HG02610 (cell line): ENCODE measurements around the gene ITPKA.

Experiments
- ATAC-seq: cut with Tn5 transposase; IDR thresholded peaks from one replicate; pipeline ENCODE4 v1.9.1; 2021; ENCODE audit warnings: mild to moderate bottlenecking, moderate library complexity; ENCODE audit not compliant: unreplicated experiment

Gene ITPKA

DNA sequence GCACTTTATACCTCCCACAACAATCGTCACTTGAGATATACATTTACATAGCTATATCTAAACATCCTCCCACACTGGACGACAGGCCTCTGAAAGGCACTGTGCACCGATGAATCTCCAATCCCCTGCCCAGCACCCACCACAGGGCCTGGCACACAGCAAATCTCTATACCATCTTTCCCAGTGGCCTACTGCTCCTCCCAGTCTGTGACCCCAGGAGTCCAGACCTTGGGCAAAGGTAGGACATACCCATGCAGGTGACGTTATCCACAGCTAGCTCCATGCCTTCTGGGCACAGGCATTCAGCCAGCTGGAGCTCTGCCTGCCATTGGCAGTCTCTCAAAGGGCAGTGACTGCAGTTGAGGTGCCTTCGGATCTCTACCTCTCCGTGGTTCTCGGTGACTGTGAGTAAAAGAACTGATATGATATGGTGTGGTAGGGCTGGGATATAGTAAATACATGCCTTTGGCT lies 14.2 kb downstream of the ITPKA start:
- ATAC-seq: no peak

DNA sequence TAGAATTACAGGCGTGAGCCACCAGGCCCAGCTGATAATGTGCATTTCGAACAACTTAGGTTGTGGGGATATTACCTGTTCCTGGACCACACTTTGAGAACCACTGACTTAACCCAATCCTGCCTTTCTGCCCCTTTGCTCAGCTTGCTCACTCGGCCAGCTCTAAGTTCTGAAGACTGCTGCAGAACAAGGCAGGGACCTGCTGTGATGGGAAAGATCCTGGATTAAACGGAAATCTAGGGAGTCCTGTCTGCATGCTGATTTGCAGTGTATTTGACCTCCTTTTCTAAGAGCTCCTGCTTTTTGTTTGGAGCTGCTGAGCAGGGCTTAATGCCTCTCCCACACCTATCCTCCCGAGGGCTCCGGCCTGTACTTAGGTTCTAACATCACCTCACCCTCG lies 17.1 kb downstream of the ITPKA start:
- ATAC-seq: no peak

DNA sequence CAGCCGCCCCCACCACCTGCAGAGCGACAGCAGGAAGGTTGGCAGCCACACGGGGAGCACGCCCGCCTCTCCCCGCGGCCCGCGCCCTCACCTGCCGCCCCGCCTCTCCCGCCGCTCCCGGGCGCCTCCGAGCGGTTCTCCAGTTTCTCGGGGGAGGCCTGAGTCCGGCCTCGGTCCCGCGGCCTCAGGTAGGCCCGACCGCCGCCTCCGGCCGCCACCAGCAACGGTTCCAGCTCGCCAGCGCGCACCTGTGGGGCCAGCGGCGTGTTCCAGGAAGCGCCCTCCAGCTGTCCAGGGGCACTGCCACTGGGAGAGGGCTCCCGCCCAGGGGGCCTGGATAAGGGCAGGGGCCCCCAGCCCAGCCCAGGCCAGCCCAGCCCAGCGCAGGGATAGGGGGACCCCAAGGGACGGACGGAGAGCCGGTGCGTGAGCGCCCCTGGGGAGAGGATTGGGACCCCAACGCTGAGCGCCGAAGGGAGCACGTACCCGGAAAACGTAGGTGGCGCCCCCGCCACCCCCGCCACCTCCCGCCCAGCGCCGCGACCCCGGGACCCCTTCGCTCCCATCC lies 17.7 kb downstream of the ITPKA start:
- no peak for ATAC-seq

DNA sequence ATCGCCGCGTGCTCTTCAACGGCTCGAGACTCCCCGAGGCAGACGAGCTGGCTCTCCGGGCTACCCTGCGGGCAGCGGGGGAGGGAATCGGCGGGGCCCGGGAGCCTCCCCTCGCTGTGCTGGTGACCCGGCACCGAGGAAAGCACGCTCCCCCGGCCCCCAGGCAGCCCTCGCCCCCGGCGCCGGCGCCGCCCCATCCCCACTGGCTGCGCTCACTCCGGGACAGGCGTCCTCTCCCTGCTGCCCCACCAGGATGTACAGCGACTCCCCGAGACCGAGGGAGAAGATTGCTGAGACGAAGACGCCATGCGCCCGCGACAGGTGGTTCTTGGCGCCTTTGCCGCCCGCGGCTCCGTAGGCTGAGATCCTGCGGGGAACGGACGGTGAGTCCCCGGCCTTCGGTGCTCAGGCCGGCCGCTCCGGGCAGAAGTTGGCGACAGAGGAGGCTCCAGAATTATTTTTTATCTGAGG lies 18.3 kb downstream of the ITPKA start:
- no peak for ATAC-seq

DNA sequence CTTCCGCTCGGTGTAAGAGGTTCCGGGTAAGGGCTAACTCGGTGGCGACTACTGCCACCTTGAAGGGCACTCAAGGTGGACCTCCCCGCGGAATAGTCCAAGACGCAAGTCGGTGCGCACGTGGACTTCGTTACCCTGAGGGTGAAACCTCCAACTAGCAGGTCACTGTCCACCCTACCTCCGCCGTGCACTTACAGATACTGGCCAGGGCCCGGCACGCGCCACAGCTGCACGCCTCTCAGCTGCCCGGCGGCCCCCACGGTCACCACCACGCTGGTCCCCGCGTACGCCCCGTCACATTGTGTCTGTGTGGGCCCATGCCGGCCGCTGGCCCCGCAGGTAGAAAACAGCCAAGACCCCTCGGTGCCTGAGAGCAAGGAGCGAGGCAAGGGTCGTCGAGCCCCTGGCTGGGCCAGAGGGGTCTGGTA lies 18.9 kb downstream of the ITPKA start:
- ATAC-seq: no peak

DNA sequence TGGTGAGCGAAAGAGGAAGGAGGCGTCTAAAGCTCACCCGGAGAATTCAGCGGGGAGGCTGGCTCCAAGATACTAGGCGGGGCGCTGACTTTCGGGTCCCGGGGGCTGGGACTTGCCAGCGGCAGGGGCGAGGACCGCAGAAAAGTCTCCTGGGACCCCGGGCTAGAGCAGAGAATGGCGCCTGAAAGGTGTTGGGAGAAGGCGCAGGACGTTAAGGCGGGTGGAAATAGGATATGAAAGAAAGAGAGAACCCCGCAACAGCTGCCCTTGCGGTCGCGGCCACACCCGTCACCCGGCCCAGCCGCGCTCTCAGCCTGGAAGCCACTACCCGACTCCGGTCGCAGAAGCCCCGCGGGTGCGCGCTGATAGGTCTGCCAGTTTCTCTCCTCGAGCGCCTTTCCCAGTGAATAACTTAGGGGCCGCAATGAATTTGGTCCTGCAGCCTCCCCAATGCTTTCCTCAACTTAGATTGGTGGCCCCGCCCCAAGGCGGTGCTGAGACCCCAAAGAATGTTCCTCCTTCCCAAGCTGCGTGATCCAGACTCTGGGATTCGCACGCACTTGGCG lies 19.3 kb downstream of the ITPKA start:
- no peak for ATAC-seq

- no peak for ATAC-seq
These were observed 20.0 kb downstream of the ITPKA start, which contains the start of gene LTK for GRCh38 chr15:41513506-41514227. TSS of gene LTK (minus strand) at chr15:41513827. CDS start at chr15:41513709, 118 bp downstream.

GRCh38 chr15:41517895-41518449 lies 24.3 kb downstream of the ITPKA start:
- no peak for ATAC-seq

DNA sequence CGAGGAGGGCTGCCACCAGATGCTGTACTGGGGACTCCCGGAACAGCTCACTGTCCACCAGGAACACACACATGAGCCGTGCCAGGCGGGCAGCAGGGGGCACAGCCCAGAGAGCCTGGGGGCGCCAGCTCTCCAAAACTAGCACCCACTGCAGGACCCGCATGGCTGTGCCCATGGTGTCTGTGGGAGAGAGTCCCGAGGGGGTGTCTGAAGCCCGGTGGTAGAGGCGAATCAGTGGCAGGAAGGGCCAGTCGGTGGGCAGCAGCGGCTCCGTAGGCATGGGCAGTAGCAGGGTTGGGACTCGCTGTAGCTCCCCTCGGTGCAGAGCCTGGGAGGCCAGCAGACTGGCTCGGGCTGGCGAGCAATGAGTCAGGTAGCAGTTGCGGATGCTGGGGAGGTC lies 27.0 kb downstream of the ITPKA start:
- no peak for ATAC-seq

- no peak for ATAC-seq
These were observed 27.9 kb downstream of the ITPKA start for GRCh38 chr15:41521614-41522013.

DNA sequence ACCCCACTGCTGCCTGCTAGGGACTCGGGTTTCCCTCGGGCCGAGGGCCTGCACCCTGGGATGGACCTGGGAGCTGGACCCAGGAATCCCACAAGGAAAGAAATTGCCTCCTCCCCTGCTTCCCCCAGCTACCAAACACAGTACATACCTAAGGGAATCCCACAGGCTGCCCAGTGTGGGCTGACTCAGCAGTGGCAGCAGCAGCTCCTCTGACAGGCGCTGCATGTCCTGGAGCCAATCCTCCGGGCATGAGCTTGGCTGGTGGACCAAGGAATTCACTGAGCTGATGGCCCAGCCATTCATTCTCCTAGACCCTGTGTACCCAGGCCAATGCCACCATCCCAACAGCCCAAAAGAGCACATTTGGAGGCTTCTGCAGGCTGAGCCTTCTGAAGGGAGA lies 29.4 kb downstream of the ITPKA start:
- ATAC-seq: no peak

GRCh38 chr15:41530363-41530956 lies 36.8 kb downstream of the ITPKA start:
- ATAC-seq: no peak

DNA sequence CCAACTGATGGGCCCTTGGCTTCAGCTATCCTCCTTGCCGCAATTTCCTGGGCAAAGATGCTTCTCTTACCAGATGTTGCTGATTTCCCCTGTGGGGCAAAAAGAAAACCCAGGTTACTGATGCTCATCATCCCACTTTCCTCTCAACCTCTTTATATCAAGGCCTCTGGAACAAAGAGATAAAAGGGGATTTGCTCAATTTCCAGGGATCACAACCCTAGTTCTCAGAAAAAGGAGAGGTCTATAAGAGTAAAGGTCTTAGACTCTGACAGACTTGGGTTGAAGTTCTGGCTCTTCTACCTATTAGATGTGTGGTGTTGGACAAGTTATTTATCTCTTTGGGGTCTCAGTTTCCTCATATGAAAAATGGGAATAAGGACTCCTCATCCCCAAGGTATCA lies 41.9 kb downstream of the ITPKA start:
- ATAC-seq: no peak

DNA sequence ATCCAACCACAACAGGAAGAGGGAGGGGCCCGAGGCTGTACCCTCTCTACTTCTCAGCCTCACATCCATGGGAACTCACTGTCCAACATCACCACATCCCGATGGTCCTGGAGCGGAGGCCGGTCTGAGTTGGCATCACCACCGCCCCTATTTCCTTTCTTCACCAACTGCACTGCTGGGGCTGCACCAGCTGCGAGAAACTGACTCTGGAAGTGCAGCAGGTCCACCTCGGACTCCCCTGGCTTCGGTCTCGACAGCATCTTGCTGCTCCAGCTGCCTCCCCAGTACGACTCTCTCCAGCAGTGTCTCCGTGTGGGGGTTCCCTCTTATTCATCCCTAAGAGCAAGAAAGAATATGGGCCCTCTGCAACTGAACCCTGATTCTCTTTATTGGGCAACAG lies 43.2 kb downstream of the ITPKA start:
- no peak for ATAC-seq

- ATAC-seq: no peak
These were observed 49.8 kb downstream of the ITPKA start for GRCh38 chr15:41543521-41543870.

- no peak for ATAC-seq
These were observed 51.0 kb downstream of the ITPKA start for GRCh38 chr15:41544650-41545015.

GRCh38 chr15:41545218-41545617 lies 51.5 kb downstream of the ITPKA start:
- ATAC-seq: no peak

- ATAC-seq: no peak
These were observed 53.4 kb downstream of the ITPKA start for GRCh38 chr15:41546851-41547786.

- ATAC-seq: no peak
These were observed 56.5 kb downstream of the ITPKA start for GRCh38 chr15:41550066-41550775.
